ENCODE measurements around the gene HTR3B.
"Not testable (repeated sequence)": the region's sequence is repeated elsewhere in the genome, so short reads cannot be mapped to it uniquely, and the experiment has no call there.

Gene HTR3B

GRCh38 chr11:113885897-113886296 lies 18.7 kb upstream of the HTR3B start:
- no peak for DNase-seq

- no peak for DNase-seq
Measured at GRCh38 chr11:113888848-113889247, 15.7 kb upstream of the HTR3B start.

- DNase-seq, result no peak
Measured at GRCh38 chr11:113894421-113894996, 10.1 kb upstream of the HTR3B start.

GRCh38 chr11:113895367-113896155 lies 9.0 kb upstream of the HTR3B start:
- no peak for DNase-seq

GRCh38 chr11:113896156-113896879 lies 8.3 kb upstream of the HTR3B start:
- DNase-seq, result peak; percentile 47

- no peak for DNase-seq
Measured at GRCh38 chr11:113901141-113901540, 3.5 kb upstream of the HTR3B start.

- DNase-seq, result no peak
Measured at GRCh38 chr11:113906038-113906437, 1.4 kb downstream of the HTR3B start.

GRCh38 chr11:113906516-113906915 lies 1.9 kb downstream of the HTR3B start:
- no peak for DNase-seq

GRCh38 chr11:113907152-113907551 lies 2.6 kb downstream of the HTR3B start:
- no peak for DNase-seq

- no peak for DNase-seq
Measured at GRCh38 chr11:113907681-113908080, 3.1 kb downstream of the HTR3B start.

GRCh38 chr11:113908098-113908497 lies 3.5 kb downstream of the HTR3B start:
- no peak for DNase-seq

- not testable (repeated sequence) for DNase-seq
Measured at GRCh38 chr11:113911491-113911890, 6.9 kb downstream of the HTR3B start.

- DNase-seq, result no peak
Measured at GRCh38 chr11:113923572-113923971, 19.0 kb downstream of the HTR3B start.

GRCh38 chr11:113926273-113927197 lies 21.9 kb downstream of the HTR3B start:
- no peak for DNase-seq

GRCh38 chr11:113928311-113928710 lies 23.7 kb downstream of the HTR3B start:
- DNase-seq, result no peak

- DNase-seq, result no peak
Measured at GRCh38 chr11:113932788-113933187, 28.2 kb downstream of the HTR3B start.

GRCh38 chr11:113934193-113934592 lies 29.6 kb downstream of the HTR3B start:
- not testable (repeated sequence) for DNase-seq

- no peak for DNase-seq
Measured at GRCh38 chr11:113934761-113935160, 30.2 kb downstream of the HTR3B start.

- DNase-seq, result no peak
Measured at GRCh38 chr11:113935858-113936257, 31.3 kb downstream of the HTR3B start.

- no peak for DNase-seq
Measured at GRCh38 chr11:113937918-113938317, 33.3 kb downstream of the HTR3B start.

- no peak for DNase-seq
Measured at GRCh38 chr11:113942256-113942655, 37.7 kb downstream of the HTR3B start.

GRCh38 chr11:113946162-113946561 lies 41.6 kb downstream of the HTR3B start:
- not testable (repeated sequence) for DNase-seq

GRCh38 chr11:113947994-113948393 lies 43.4 kb downstream of the HTR3B start:
- DNase-seq, result no peak

Measured in activated CD4-positive, alpha-beta T cell treated with anti-CD3 and anti-CD28 coated beads, Interleukin-2, Interleukin-6, amounts not matched to agents 100 ng/mL and 50 ng/mL, durations not matched to agents 16 hours and 8 hours (primary cell).